ENCODE measurements around the gene TCF4. TPM values are rescaled to one million over a fixed set of nuclear protein-coding genes. Genes with fewer than 3 reads are reported as not detected.

TCF4 gene
- total RNA-seq, 4 donors from 2014 or later: 30.3 to 51.1 (median 40.1) TPM

DNA sequence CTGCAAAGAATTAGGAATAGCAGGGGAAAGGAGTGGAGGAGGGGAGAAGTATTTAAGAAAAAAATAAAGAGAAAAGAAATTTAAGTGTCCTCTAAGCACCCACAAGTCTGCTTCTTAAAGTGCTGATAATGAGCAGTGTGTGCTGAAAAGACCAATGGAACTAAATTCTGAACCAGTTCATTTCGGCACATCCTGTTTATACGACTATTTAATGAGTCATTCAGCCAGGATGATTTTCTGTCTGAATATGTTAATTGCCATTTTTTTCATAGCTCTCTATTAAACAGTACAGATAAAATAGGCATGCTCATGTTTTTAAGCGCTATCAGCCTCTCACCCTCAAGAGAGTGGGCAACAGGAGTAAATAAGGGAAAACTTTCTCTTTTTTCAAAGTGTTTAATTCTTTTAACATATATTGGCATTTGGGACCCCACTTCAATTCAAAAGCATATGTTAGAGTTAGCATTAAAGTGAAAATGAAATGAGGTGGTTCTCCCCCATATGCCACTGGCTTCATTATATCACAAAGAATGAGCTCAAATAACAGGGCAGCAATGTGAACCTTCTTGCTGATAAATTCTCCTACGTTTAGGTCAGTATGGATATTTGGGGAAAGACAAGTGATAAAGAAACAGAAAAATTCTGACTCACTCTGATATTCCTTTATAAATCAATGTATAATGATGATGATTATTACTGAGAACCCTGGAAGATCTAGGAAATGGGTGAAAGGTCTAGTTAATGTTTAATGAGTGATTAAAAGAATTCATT, 87.5 kb downstream of the TCF4 start:
- no peak overlapping the region for H3K4me3 ChIP-seq
- DNase-seq: no peak
- TF ChIP-seq EP300 (IDR thresholded peaks at IDR 0.05; ENCODE audit: low read depth) (no peak), POLR2AphosphoS5 (IDR thresholded peaks at IDR 0.05) (no peak), POLR2A (IDR thresholded peaks at IDR 0.05) (no peak)
- TF ChIP-seq, protein P1, sequence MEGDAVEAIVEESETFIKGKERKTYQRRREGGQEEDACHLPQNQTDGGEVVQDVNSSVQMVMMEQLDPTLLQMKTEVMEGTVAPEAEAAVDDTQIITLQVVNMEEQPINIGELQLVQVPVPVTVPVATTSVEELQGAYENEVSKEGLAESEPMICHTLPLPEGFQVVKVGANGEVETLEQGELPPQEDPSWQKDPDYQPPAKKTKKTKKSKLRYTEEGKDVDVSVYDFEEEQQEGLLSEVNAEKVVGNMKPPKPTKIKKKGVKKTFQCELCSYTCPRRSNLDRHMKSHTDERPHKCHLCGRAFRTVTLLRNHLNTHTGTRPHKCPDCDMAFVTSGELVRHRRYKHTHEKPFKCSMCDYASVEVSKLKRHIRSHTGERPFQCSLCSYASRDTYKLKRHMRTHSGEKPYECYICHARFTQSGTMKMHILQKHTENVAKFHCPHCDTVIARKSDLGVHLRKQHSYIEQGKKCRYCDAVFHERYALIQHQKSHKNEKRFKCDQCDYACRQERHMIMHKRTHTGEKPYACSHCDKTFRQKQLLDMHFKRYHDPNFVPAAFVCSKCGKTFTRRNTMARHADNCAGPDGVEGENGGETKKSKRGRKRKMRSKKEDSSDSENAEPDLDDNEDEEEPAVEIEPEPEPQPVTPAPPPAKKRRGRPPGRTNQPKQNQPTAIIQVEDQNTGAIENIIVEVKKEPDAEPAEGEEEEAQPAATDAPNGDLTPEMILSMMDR (IDR thresholded peaks at IDR 0.05): no peak
- no peaks in the 10 kb centered on the region for H3K27me3 ChIP-seq
- H3K4me1 ChIP-seq: no peaks in the 10 kb centered on the region
- in situ Hi-C loops (cut with MboI; ENCODE audit: low pct_ligation_motif_present in 1 of 4, low pct_unique_long_range_greater_than_20kb in 1 of 4, low sequenced_read_pairs in 3 of 4): no loop called here
- intact Hi-C loops (cut with DNase I; ENCODE audit: low total_unique reads): no loop called here
- H3K9me3 ChIP-seq: no peaks in the 10 kb centered on the region
- no peaks in the 10 kb centered on the region for H3K36me3 ChIP-seq
- WGBS, 2 donors (ENCODE audit: low coverage in 1 of 2): 51 to 60% methylated on average over 4 of the region's 4 CpGs
- peak overlapping the region; percentile 37 to 57 (median 56) for H3K27ac ChIP-seq

DNA sequence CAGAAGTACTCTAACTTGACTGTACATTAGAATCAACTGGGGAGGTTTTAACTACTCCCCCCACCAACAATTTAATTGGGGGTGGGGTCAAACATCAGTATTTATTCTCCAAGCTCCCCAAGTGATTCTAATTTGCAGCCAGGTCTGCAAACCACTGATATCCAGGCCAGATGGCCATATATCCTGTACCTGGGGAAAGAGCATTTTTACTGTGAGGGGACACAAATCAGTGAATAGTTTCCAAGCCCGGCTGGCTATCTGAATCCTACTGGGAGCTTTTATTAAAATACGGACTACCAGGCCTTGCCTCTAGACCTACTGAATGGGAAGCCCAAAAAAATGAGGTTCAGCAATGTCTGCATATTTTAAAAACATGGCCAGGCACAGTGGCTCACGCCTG, 88.5 kb downstream of the TCF4 start:
- Histone ChIP-seq H3K27me3 (no peaks in the 10 kb centered on the region), H3K9me3 (no peaks in the 10 kb centered on the region), H3K4me3 (no peak overlapping the region), H3K27ac (peak overlapping the region; percentile 37 to 57 (median 56)), H3K4me1 (no peaks in the 10 kb centered on the region), H3K36me3 (no peaks in the 10 kb centered on the region)
- WGBS, 2 donors (ENCODE audit: low coverage in 1 of 2): 85 to 100% methylated on average over 2 to 3 of the region's 3 CpGs
- no peak for DNase-seq
- in situ Hi-C loops (cut with MboI; ENCODE audit: low pct_ligation_motif_present in 1 of 4, low pct_unique_long_range_greater_than_20kb in 1 of 4, low sequenced_read_pairs in 3 of 4) (no loop called here), intact Hi-C loops (cut with DNase I; ENCODE audit: low total_unique reads) (no loop called here)
- no peak for TF ChIP-seq POLR2A (IDR thresholded peaks at IDR 0.05)
- TF ChIP-seq EP300 (IDR thresholded peaks at IDR 0.05; ENCODE audit: low read depth): no peak
- TF ChIP-seq POLR2AphosphoS5 (IDR thresholded peaks at IDR 0.05): no peak
- TF ChIP-seq, protein P1 (IDR thresholded peaks at IDR 0.05): no peak

DNA sequence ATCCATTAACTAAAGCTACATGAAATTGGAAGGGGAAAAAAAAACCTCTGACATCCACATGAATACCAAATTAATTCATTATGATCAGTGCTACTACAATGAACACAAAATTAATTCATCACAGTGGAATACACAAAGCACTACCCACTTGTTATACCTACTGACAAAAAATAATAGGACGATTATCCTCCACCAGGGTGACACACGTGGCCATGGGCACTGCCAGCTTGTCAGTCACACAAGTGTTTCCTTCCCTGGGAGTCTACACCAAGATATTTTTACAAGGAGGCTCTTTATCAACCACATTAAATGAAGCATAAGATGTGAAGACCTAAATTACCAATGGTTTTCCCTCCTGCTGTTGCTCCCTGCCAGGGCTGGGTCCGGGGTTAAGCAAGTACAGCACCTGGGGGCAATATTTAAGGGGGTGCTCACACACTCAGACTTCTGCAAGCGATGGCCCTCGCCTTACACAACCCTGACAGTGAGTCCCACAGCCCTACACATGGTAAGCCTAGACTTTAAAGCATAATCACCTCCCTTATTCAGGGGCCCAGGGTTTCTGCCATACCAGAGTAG, 90.1 kb downstream of the TCF4 start:
- intact Hi-C loops (cut with DNase I; ENCODE audit: low total_unique reads): no loop called here
- in situ Hi-C loops (cut with MboI; ENCODE audit: low pct_ligation_motif_present in 1 of 4, low pct_unique_long_range_greater_than_20kb in 1 of 4, low sequenced_read_pairs in 3 of 4): no loop called here
- WGBS, 2 donors (ENCODE audit: low coverage in 1 of 2): 81 to 100% methylated on average over 1 to 5 of the region's 5 CpGs
- no peaks in the 10 kb centered on the region for H3K36me3 ChIP-seq
- no peak overlapping the region for H3K27ac ChIP-seq
- no peak for TF ChIP-seq POLR2AphosphoS5 (IDR thresholded peaks at IDR 0.05)
- TF ChIP-seq, protein P1 (IDR thresholded peaks at IDR 0.05): no peak
- TF ChIP-seq POLR2A (IDR thresholded peaks at IDR 0.05): no peak
- TF ChIP-seq EP300 (IDR thresholded peaks at IDR 0.05; ENCODE audit: low read depth): no peak
- no peaks in the 10 kb centered on the region for H3K27me3 ChIP-seq
- H3K4me3 ChIP-seq: no peak overlapping the region
- DNase-seq: no peak
- no peaks in the 10 kb centered on the region for H3K9me3 ChIP-seq
- no peaks in the 10 kb centered on the region for H3K4me1 ChIP-seq

DNA sequence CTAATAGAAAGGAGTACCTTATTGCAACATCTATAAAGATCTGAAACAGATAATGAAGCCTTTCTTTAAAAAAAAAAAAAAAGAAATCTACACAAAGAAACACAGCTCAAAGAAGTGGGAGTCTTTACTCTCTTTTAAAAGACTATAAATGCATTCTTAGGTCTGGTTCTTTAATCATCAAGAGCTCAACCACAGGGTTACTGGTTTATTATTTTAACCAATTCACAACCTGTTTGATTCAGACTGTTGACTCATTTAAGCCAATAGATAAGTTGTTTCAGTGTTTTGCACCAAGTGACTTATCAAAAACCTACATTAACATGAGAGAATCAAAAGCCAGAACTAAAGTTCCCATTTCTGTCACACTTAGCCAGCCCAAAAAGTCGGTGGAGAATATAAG, 93.1 kb downstream of the TCF4 start:
- in situ Hi-C loops (cut with MboI; ENCODE audit: low pct_ligation_motif_present in 1 of 4, low pct_unique_long_range_greater_than_20kb in 1 of 4, low sequenced_read_pairs in 3 of 4): no loop called here
- Histone ChIP-seq H3K4me1 (no peaks in the 10 kb centered on the region), H3K27me3 (no peaks in the 10 kb centered on the region), H3K4me3 (no peak overlapping the region), H3K27ac (no peak overlapping the region), H3K9me3 (no peaks in the 10 kb centered on the region), H3K36me3 (no peaks in the 10 kb centered on the region)
- intact Hi-C loops (cut with DNase I; ENCODE audit: low total_unique reads): no loop called here
- DNase-seq: no peak
- TF ChIP-seq POLR2A (IDR thresholded peaks at IDR 0.05): no peak
- TF ChIP-seq POLR2AphosphoS5 (IDR thresholded peaks at IDR 0.05): no peak
- TF ChIP-seq, protein P1 (IDR thresholded peaks at IDR 0.05): no peak
- TF ChIP-seq EP300 (IDR thresholded peaks at IDR 0.05; ENCODE audit: low read depth): no peak
- 55 to 60% methylated on average over 1 of the region's 1 CpG for WGBS, 2 donors (ENCODE audit: low coverage in 1 of 2)
